Hepatocyte (in vitro differentiated cells): ENCODE data around the gene ENO4.

ENCODE experiments used
- EZH2 ChIP-seq: fragments of 200-600 bp; sonication (generic); IDR thresholded peaks from 2 replicates; pipeline ENCODE4 v1.6.1; 2016; ENCODE audit warnings: antibody characterized with exemption, mild to moderate bottlenecking, borderline replicate concordance
- TF ChIP-seq, protein P1 (sequence below): fragments of 200-600 bp; sonication (generic); IDR thresholded peaks from 2 replicates; pipeline ENCODE4 v1.5.1; 2016; ENCODE audit warnings: antibody characterized with exemption, mild to moderate bottlenecking; ENCODE audit not compliant: poor library complexity

DNA sequence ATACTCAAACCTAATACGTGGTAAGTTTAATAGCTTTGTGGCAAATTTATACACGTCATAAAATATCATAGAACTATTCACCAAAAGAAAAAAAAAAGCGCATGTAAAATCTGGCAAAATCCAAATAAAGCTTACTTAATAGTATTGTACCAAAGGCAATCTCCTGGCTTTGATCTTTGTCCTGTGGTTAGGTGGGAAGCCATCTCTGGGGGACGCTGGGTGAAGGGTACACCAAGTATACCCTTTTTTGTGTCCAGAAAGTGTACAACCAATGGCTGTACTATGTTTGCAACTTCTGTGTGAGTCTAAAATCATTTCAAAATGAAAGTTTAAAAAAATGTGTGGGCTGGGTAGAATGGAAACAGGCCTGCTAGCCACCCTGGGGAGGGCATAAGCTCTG, 47.6 kb upstream of the ENO4 start:
- TF ChIP-seq, protein P1, sequence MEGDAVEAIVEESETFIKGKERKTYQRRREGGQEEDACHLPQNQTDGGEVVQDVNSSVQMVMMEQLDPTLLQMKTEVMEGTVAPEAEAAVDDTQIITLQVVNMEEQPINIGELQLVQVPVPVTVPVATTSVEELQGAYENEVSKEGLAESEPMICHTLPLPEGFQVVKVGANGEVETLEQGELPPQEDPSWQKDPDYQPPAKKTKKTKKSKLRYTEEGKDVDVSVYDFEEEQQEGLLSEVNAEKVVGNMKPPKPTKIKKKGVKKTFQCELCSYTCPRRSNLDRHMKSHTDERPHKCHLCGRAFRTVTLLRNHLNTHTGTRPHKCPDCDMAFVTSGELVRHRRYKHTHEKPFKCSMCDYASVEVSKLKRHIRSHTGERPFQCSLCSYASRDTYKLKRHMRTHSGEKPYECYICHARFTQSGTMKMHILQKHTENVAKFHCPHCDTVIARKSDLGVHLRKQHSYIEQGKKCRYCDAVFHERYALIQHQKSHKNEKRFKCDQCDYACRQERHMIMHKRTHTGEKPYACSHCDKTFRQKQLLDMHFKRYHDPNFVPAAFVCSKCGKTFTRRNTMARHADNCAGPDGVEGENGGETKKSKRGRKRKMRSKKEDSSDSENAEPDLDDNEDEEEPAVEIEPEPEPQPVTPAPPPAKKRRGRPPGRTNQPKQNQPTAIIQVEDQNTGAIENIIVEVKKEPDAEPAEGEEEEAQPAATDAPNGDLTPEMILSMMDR: no peak
- TF ChIP-seq EZH2: no peak
